ENCODE data around the gene SFRP2. TPM values are rescaled to one million over a fixed set of nuclear protein-coding genes. Genes with fewer than 3 reads are reported as not detected.

The SFRP2 gene
- total and polyA plus RNA-seq, 2 of the 4 experiments (the other 2 are of a cell fraction) = not detected

DNA sequence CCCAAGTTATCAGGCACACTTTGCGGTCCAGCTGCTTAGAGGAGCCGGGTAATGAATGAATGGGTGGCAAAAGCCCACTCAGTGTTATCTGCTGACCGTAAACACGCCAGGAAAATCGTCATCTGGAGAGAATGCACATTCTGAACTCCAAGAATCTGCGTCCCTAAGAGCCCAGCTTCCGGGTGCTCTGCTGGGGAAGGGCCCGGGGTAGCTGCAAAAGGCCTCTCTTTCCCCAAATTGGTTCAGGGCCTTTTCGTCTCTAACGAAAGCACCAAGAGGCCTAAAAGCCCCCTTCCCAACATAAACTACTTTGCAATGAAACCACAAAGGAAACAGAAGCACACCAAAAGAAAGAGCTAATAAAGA lies 1.6 kb upstream of the SFRP2 start:
- H2BK20ac ChIP-seq (ENCODE audit: low read depth, low read length) = no peak overlapping the region
- H4K5ac ChIP-seq (ENCODE audit: low read depth, low read length) = no peak overlapping the region
- H3K27me3 ChIP-seq (ENCODE audit: control insufficient read depth, insufficient read depth, low read length) = peaks cover 62% of the 10 kb centered on the region
- no peaks in the 10 kb centered on the region for H3K9me1 ChIP-seq (ENCODE audit: insufficient read depth, low read length)
- in situ Hi-C loops (cut with MboI; ENCODE audit: low sequenced_read_pairs) = no loop called here
- ATAC-seq (ENCODE audit: low read depth) = no peak
- ChIA-PET CTCF (no interaction called here), POLR2A (ENCODE audit: unreplicated experiment) (no interaction called here)
- no peak overlapping the region for H3K4ac ChIP-seq (ENCODE audit: low read depth, low read length)
- WGBS, 2 experiments (ENCODE audit: extremely low coverage in 2 of 2, insufficient read length in 1 of 2) = 82% methylated on average over 7 of the region's 10 CpGs; no CpG with 5 or more reads in 1 of the 2 experiments
- no TSS peak for BruUV-seq (replicated peaks)
- H2BK15ac ChIP-seq (ENCODE audit: low read depth, low read length) = no peak overlapping the region
- no peak overlapping the region for H2AK9ac ChIP-seq (replicated peaks; ENCODE audit: low read depth, low read length, poor library complexity)
- no peak overlapping the region for H2AFZ ChIP-seq (replicated peaks; ENCODE audit: low read length, poor library complexity)
- H3K56ac ChIP-seq (ENCODE audit: extremely low read depth, insufficient read depth, low read length) = no peak overlapping the region
- no peak overlapping the region for H4K8ac ChIP-seq (ENCODE audit: low read depth in 2 of 2, low read length in 2 of 2)
- no peak overlapping the region for H3K4me3 ChIP-seq (ENCODE audit: insufficient read depth, low read depth, low read length)
- H2BK5ac ChIP-seq (ENCODE audit: low read depth, low read length, poor library complexity, severe bottlenecking) = no peak overlapping the region
- H4K20me1 ChIP-seq (ENCODE audit: insufficient read depth, low read length) = no peaks in the 10 kb centered on the region
- H3K9me3 ChIP-seq (ENCODE audit: control insufficient read depth, insufficient read depth, low read length) = no peaks in the 10 kb centered on the region
- dilution Hi-C loops (cut with HindIII; ENCODE audit: low sequenced_read_pairs, unreplicated experiment) = no loop called here
- no peak overlapping the region for H3K18ac ChIP-seq (ENCODE audit: low read depth, low read length)
- no peak overlapping the region for H3K27ac ChIP-seq (ENCODE audit: insufficient read depth, low read length)
- H3K9ac ChIP-seq (ENCODE audit: low read depth, low read length) = no peak overlapping the region
- H3K36me3 ChIP-seq (ENCODE audit: control insufficient read depth, insufficient read depth, low read length) = no peaks in the 10 kb centered on the region
- no peak for DNase-seq
- no peak overlapping the region for H2BK120ac ChIP-seq (ENCODE audit: low read depth, low read length)
- no peaks in the 10 kb centered on the region; the same call in 1 of the 2 replicates for H3K4me1 ChIP-seq (ENCODE audit: control insufficient read depth, insufficient read depth, low read length)
- H3K79me1 ChIP-seq (ENCODE audit: low read depth in 1 of 2, low read length in 2 of 2) = no peaks in the 10 kb centered on the region
- H4K91ac ChIP-seq (ENCODE audit: insufficient read depth, low read depth, low read length) = no peak overlapping the region
- no peak overlapping the region for H3K4me2 ChIP-seq (ENCODE audit: low read depth, low read length)
- no peak overlapping the region for H2AK5ac ChIP-seq (ENCODE audit: low read depth, low read length)
- no peak overlapping the region for H3K23ac ChIP-seq (ENCODE audit: low read depth, low read length)
- intact Hi-C loops (cut with micrococcal nuclease) = no loop called here
- H3K14ac ChIP-seq (replicated peaks; ENCODE audit: low read depth, low read length) = no peak overlapping the region
- TF ChIP-seq SMC3 (IDR thresholded peaks at IDR 0.05; ENCODE audit: low read depth, low read length) (no peak), POLR2A (IDR thresholded peaks at IDR 0.05; ENCODE audit: low read depth, low read length) (no peak), USF2 (IDR thresholded peaks at IDR 0.05; ENCODE audit: low read depth, low read length) (no peak), FOS (IDR thresholded peaks at IDR 0.05; ENCODE audit: low read depth, low read length) (no peak), RCOR1 (IDR thresholded peaks at IDR 0.05; ENCODE audit: insufficient replicate concordance, low read length) (no peak), CEBPB (IDR thresholded peaks at IDR 0.05; ENCODE audit: low read depth, low read length) (no peak), RFX5 (IDR thresholded peaks at IDR 0.05; ENCODE audit: low read depth, low read length) (no peak)
